BJ (cell line): Measurements from ENCODE around the gene TRIM66. TPM values are rescaled to one million over a fixed set of nuclear protein-coding genes. Genes with fewer than 3 reads are reported as not detected.

Source experiments
- CTCF ChIA-PET: fragments of 350-600 bp; formaldehyde crosslinking; extraction: SDS; loops from one replicate; lab custom pipeline; 2021; ENCODE audit warnings: antibody characterized with exemption, inconsistent platforms; lab: Yijun Ruan, JAX
- POLR2A ChIA-PET: fragments of 300-600 bp; sonication (Branson Sonifier 250); formaldehyde crosslinking; extraction: SDS; loops from one replicate; lab custom pipeline; 2021; ENCODE audit warnings: antibody characterized with exemption; lab: Charles Lee
- DNase-seq: peaks from one replicate; pipeline ENCODE4 v3.0.0-alpha.2; 2011; ENCODE audit warnings: low read depth
- H3K27me3 ChIP-seq: 2 replicates; pipeline ENCODE4 v1.6.0; 2011; ENCODE audit warnings: low read length; ENCODE audit not compliant: control insufficient read depth, insufficient read depth
- H3K36me3 ChIP-seq: 2 replicates; pipeline ENCODE4 v1.5.1; 2011; ENCODE audit warnings: low read length; ENCODE audit not compliant: control insufficient read depth, insufficient read depth
- H3K4me3 ChIP-seq: 2 replicates; pipeline ENCODE4 v1.5.1; 2011; ENCODE audit warnings: low read depth, mild to moderate bottlenecking, control low read depth, low read length
- polyA plus RNA-seq: library from polyadenylated mRNA; depleted of rRNA; stranded (reverse); fragments of >200 nt; gene quantifications from 2 replicates; pipeline ENCODE4 v1.2.3, GENCODE V29; 2011
- TF ChIP-seq, protein P1 (sequence below): IDR thresholded peaks from 2 replicates; pipeline ENCODE4 v1.5.1; 2011; ENCODE audit warnings: low read depth, mild to moderate bottlenecking, control low read depth, inconsistent platforms, low read length, moderate library complexity; ENCODE audit not compliant: insufficient read depth

Gene TRIM66
- polyA plus RNA-seq, 1 experiment, result 5.6 TPM

DNA sequence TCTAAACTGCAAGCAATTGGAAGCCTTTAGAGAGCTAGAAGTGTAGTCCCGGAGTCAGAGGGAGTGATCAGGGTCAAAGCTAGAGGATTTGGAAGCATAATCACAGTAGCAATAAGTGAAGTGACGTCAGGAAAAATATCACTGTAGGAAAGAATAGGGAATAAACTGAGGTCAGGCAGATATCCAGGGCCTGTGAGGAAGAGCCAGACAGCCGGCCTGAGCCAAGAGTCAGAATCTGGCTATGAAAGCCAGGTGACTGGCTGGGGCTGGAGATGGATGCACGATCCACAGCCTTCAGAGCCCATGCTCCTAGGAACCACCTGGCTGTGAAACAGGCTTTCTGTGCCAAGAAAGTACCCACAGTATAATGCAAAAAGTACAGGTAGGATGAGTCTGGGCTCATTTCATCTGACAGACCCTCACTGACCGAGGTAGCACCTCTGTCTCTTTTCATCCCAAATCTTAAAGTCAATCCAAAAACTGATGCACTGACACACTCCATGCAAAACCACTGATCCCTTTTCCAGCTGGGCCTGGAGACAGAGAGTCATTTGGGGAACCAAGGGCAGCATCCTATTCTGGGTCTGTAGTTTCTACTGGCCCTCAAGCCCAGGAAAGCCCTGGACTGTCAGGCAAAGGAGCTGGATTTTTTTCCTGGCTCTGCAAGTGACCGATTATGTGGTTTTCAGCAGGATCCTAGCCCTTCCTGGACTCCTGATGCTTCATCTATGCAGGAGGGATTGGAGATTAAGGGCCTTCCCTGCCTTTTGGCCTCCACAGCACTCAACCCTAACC lies 21.3 kb downstream of the TRIM66 start:
- Histone ChIP-seq H3K36me3 (peaks cover 1% of the 10 kb centered on the region; the same call in 1 of the 2 replicates), H3K27me3 (no peaks in the 10 kb centered on the region), H3K4me3 (no peak overlapping the region)
- ChIA-PET CTCF (no interaction called here), POLR2A (no interaction called here)
- DNase-seq, result no peak
- TF ChIP-seq, protein P1, sequence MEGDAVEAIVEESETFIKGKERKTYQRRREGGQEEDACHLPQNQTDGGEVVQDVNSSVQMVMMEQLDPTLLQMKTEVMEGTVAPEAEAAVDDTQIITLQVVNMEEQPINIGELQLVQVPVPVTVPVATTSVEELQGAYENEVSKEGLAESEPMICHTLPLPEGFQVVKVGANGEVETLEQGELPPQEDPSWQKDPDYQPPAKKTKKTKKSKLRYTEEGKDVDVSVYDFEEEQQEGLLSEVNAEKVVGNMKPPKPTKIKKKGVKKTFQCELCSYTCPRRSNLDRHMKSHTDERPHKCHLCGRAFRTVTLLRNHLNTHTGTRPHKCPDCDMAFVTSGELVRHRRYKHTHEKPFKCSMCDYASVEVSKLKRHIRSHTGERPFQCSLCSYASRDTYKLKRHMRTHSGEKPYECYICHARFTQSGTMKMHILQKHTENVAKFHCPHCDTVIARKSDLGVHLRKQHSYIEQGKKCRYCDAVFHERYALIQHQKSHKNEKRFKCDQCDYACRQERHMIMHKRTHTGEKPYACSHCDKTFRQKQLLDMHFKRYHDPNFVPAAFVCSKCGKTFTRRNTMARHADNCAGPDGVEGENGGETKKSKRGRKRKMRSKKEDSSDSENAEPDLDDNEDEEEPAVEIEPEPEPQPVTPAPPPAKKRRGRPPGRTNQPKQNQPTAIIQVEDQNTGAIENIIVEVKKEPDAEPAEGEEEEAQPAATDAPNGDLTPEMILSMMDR, result no peak

DNA sequence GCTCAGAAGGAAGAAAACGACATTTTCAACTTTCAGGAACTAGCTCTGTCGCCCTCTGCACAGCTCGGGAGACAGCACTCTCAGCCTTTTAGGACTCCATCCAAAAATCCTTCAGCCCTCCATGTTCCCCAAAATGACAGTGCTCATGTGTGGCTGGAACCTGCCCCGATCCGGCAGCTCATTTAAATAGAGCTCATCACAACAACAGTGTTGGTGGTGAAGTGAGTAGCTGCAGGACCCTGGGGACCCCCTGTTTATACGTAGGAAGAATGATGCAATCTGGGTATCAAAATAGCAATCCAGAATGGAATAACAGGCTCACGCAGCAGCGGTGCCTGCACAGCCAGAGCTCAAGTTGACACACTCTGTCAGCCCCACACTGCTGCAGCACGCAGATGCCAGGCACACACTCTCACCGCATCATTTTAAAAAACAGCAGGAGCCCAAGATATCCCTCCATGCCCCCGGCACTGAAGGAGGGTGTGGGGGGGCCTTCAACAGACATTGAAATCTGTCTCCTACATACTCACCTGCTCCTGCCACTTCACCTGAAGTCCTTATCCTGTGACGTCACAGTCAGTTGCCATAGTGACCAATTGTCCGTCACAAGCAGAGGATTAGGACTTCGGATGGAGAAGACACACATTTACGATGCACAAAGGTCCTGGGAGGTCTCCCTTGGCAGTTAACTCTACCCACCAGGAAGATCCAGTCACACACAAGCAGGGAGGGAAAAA lies 24.0 kb downstream of the TRIM66 start:
- Histone ChIP-seq H3K4me3 (no peak overlapping the region), H3K27me3 (no peaks in the 10 kb centered on the region), H3K36me3 (peaks cover 1% of the 10 kb centered on the region; the same call in 1 of the 2 replicates)
- POLR2A ChIA-PET, result interaction anchor here (0.6 kb wide), 1 partner anchor 50 kb away, joined by 7 read pairs; no protein-coding TSS in a partner anchor
- CTCF ChIA-PET, result no interaction called here
- TF ChIP-seq, protein P1, result no peak
- no peak for DNase-seq

DNA sequence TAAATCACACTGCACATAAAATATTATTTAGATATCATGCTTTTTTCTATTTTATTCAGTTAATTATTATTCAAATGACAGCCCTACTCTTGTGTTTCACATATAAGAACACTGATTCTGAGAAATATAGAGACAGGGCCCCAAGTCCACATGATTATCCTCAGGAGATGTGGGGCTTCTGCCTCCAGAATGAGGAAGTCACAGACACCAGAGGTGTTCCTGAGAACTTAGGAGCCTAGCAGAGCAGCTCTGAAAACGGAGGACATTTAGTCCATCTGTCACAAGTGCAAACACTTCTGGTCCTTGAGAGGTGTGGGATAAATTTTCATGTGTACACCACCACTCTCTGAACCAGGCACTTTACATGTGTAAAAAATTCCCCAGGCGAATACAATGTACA lies 26.2 kb downstream of the TRIM66 start:
- POLR2A ChIA-PET, result no interaction called here

DNA sequence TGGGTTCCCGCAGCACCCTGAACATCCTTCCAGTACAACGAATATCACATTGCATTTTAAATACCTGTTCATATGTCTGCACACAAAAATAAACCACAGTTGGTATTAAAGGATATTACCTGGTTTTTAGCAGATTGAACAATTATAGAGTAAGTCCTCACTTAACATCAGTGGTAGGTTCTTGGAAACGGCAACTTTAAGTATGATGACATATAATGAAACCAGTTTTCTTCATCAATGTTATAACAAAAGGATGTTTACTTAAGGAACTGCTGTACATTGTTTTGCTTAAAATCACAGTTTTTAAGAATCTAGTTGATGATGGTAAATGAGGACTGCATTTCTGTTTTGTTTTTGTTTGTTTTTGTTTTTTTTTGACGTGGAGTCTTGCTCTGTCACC lies 28.0 kb downstream of the TRIM66 start:
- ChIA-PET POLR2A (no interaction called here), CTCF (no interaction called here)
- TF ChIP-seq, protein P1, result no peak
- Histone ChIP-seq H3K27me3 (no peaks in the 10 kb centered on the region), H3K36me3 (no peaks in the 10 kb centered on the region), H3K4me3 (no peak overlapping the region)
- no peak for DNase-seq

More for the DNA sequence above, 26.2 kb downstream of the TRIM66 start:
- H3K4me3 ChIP-seq, result no peak overlapping the region
- H3K36me3 ChIP-seq, result 0 out of 2 replicates have a peak, but pooled peaks cover 1% of the 10 kb centered on the region
- no peaks in the 10 kb centered on the region for H3K27me3 ChIP-seq
- no peak for DNase-seq
- TF ChIP-seq, protein P1, result no peak
- CTCF ChIA-PET, result interaction anchor here (0.7 to 2.0 kb wide), 3 partner anchors 10 to 25 kb away, joined by 3 to 6 read pairs (median 5); no protein-coding TSS in a partner anchor

DNA sequence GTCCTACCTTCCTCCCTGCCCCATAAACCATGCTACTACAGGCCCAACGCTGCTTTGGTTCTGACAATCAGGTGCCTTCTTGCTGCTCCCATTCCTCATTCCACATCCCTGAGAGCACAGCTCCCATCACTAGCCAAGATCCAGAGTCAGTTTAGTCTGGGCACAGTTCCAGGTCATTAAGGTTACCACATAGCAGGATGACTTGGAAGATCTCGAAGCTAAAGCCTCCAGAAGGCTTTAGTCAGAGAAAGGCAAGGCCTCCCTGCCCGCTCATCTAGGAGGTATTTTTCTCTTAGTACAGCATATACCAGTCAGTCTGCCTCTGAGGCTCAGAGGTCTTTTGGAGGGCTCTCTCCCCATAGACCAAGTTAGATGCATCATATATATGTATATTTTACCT lies 30.3 kb downstream of the TRIM66 start:
- TF ChIP-seq, protein P1, result no peak
- no peaks in the 10 kb centered on the region for H3K27me3 ChIP-seq
- no peak overlapping the region for H3K4me3 ChIP-seq
- H3K36me3 ChIP-seq, result peaks cover 2% of the 10 kb centered on the region
- ChIA-PET CTCF (interaction anchor here (0.7 to 2.3 kb wide), 2 partner anchors 10 to 28 kb away, joined by 3 to 6 read pairs; no protein-coding TSS in a partner anchor), POLR2A (interaction anchor here (0.6 to 1.0 kb wide), 3 partner anchors 12 to 30 kb away, joined by 3 to 4 read pairs (median 3); partner anchors contain the start of gene TRIM66)
- peak; percentile 83 for DNase-seq
